GM04503 (cell line): ENCODE results near the gene INPP5E.

ENCODE experiments used
- DNase-seq: peaks from one replicate; pipeline ENCODE4 v3.0.0-alpha.2; 2012; ENCODE audit warnings: low read depth

INPP5E gene

DNA sequence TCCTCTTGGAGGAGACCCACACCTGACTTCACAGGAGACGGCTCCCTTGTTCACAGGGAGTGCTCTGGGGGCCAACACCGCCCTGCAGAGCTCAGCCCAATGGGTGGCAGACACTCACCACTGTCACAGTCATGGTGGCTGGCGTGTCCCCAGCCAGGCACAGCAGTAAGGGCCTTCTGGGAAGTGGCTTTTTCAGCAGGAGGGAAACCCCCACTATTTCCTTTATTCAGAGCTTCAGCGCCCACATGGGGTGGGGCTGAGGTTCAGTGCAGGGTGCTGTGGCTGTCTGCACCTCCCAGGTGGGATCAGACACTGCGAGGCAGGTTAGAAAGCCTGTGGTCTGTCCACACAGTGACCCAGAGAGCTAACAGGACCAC, 36.1 kb downstream of the INPP5E start:
- no peak for DNase-seq

DNA sequence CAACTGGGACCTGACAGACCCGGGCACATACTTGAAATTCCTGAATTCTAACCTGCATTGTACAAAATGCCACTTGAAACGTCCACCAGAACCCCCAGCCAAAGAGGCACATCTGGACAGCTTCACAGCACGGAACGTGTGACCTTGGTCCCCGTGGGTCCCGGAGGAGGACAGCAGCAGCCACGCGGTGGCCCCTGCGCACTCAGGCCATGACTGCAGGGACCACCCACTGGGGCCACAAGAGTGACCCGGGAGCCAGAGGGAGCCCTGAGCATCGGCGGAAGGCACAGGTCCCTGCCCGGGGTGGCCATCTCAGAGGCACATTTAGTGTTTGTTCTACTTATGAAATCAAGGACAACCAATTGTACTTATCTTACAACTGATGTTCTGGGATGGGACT, 37.6 kb downstream of the INPP5E start:
- DNase-seq = no peak

DNA sequence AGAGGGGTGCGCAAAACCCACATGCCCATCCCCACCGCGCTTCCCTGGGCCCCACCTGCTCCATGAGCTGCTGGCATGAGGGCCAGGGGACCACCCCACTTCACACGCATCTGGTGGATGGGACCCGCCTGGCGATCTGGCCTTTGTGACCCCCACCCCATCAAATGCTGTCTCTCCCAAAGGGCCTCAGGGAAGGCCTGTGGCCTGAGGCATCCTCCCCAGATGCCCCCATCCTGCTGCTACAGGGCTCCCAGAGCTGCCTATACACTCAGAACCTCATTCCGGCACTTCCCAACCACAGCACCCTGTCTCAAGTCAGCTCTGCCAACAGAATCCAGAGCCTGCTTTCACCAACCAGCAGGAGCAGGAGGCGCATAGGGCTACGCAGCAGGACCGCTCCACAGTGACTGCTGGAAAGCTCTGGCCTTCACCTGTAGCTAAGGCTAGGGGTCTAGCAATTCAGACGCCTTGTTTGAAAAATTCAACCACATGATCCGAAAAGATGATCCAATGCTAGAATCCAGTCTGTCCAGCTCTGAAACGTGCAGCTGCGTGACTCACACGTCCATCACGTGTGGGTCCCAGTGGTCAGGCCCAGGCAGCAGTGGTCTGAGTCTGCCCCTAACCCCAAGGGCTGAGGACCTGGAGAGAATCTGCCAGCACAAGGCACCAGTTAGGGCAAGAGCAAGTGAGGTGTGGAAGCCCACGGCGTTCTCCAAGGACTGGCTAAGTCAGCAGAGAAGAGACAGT, 38.3 kb downstream of the INPP5E start:
- DNase-seq = no peak

DNA sequence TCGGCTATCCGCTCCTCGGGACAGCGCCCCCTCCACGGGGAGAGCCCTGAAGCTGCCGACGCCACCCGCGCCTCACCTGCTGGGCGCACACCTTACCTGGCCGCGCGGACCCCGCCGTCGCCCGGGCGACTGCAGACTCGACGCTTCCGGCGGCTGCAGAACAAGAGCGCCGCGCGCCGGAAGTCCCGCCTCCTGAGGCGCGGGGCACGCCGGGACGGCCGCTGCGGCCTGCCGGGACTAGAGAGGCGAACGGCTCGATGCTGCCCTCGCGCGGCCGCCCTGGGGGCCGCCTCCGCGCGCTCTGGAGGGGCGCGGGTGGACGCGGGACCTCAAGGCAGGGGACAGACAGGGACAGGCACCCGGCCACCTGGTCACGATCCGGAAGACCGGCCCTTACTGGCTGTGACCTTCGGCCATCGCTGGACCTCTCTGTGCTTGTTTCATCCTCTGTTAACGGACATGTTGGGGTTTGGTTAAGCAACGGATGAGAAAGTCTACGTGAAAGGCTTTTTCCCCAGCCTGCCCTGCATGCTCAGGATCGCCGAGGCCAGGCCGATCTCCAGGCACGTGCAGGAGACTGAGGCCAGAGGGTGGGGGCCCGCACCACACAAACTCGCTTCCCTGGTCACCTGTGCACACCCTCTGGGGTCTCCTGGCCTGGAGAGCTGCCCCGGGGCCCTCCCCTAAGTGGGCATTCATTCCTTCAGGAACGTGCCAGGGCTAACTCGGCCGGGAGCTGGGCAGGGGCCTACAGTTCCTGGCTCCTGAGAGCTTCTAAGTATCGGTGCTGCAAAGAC, 39.4 kb downstream of the INPP5E start, which contains the start of gene SNAPC4:
Gene SNAPC4 (minus strand): TSS at position 133 of the 797 bp plus-strand sequence. CDS start 1,742 bp downstream, outside the sequence.
- no peak for DNase-seq

DNA sequence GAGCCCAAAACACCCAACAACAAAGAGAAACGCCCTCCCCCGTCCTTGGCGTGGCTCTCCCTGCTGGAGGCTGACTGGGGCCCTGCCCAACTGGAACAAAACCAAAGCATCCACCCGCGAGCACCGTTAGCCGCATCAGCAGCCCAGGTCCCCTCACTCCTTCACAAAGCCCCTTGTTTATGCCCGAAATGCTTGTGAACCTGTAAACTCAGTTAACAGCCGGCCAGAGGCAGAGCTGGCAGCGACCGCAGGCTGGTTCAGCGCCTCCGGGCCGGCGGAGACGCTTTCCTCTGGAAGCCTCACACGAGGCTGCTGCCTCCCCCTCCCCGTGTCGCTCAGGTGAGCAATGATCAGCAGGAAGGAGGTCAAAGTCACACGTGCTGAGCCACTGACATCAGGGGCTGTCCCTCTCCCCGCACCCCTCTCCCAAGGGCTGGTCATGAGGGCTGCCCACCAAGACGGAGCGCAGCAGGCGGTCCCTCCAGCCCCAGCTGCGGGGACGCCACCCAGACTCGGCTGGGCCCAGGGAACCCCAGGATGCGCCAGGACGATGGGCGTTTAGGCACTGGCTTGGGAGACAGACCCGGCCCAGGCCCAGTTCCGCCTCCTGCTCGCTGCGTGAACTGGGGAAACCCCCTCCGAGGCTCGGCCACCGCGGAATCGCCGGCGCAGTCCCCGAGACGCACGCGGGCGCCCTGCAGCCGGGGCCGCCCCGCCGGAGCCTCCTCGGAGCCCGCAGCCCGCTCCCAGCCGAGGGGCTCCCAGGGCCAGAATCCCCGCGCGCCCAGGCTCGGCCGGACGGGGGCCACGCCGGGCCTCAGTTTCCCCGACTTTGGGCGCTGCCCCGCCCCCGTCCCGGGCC, 40.2 kb downstream of the INPP5E start:
- DNase-seq = no peak

DNA sequence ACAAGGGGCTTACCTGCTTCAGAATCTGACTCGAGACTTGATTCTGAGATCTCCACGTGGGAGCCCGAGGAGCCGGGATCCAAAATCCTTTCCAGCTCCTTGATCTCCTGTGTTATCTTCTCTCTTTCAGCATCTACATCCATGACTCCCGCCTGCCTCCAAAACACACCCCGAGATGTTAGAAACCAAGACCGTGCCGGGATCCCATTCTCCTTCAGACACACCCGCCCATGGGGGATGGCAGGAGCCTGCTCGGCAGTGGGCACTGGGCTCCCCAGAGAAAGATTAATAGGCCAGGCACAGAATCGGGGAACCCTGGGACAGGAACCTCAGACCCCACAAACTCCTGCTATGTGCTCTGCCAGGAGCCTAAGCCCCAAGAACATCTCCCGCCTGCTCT, 41.4 kb downstream of the INPP5E start:
- DNase-seq = no peak

DNA sequence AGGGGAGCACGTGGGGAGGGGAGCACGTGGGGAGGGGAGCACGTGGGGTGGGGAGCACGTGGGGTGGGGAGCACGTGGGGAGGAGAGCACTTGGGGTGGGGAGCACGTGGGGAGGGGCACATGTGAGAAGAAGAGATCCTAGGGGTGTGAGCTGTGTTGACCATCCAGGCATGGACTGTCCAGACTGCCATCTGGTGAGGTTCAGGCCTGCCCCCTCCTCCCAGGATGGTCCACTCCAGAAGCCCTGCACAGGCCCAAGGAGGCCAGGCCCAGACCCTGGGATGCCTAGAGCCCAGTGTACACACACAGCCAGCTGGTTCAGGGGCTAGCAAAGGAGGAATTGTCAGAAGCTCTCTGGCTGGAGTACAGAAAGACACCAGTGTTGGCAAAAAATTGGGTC, 42.0 kb downstream of the INPP5E start:
- DNase-seq = no peak

DNA sequence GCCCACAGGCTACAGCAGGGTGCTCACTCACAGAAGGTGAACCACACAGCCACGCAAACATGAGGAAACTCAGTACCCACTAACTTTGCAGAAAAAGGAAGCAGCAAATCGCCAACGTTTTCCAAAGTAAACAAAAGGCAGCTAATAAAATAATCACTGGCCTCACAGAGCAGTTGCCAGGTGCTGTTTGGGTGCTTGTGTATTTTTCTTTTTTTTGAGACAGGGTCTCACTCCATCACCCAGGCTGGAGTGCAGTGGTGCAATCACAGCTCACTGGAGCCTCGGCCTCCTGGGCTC, 43.5 kb downstream of the INPP5E start:
- DNase-seq = no peak

DNA sequence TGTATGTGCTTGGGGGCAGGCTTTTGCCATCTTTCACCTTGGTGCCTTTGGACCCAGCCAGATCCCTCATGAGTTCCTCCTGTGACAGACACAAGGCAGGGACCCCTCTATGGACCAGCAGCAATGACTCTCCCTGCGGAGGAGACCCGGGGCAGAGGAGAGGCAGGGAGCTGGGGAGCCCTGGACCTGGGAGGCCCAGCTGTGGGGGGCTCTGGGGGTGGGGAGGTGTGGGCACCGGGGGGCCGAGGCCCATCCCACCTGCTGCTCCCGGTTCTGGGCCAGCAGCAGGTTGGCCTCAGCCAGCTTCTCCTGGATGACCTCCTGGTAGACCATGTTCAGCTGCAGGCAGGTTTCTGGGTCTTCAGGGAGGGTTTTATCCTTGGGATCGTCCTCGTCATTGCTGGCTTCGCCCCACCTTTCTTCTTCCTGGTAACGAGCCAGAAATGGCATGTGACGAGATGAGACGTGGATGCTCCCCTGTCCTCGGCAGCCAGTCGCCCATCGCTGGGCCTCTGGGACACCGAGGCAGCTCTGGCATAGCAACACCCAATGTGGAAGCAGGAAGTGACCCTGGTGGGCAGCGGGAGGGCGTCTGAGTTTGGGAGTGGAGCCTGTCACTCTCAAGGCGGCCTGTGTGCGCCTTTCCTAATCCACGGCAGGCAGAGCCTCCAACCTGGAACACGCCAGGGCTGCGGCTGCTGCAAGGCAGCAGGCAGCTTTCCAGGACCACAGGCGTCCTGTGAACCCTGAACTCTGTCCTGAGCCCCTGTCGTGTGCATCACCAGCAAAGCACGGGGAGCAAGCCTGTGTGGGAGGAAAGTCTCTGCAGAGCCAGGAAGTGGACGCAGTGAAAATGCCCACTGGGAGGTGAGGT, 44.1 kb downstream of the INPP5E start:
- DNase-seq = no peak

DNA sequence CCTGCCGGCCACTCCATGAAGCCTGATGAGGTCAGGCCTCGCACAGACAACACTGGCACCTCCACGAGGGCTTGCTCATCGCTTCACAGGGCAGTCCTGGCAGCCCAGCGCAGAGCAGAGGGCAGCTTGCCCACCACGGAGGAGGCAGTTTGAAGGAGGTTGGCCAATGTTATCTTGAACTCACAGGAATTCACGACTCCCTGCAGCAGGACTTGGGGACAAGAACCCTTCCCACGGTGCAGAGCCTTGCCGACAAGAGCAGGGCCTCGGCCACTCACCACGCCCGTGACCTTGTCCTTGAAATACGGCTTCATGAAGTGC, 44.7 kb downstream of the INPP5E start:
- no peak for DNase-seq

DNA sequence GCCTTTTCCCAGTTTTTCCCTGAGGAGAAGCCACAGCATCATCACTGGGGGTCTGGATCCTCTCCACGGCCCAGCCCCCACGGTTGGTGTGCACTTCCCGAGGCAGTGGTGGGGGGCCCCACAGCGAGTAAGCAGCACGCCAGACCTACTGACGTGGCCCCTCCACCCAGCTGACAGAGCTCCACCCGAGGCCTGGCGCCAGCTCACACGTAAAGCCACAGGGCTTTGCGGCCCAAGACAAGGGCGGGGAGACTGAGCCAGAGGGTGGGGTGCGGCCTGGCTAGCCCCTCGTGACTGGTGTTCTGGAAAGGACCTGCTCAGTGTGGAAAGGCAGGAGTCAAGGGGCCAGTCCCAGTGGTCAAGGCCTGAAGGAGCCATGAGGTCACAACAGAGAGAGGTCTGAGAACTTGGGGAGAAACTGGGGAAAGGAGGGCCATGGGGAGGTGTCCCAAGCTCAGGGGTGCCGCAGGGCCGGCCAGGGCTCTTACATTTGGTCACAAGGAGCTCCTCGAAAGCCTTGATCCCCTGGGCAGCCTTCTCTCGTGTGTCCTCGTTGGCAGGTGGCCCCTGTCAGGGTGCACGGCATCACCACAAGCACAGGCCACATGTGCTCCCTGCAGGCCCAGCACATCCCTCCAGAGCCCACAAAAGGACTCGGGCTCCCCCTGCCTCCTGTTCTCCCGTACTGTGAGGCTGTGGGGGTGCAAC, 45.2 kb downstream of the INPP5E start:
- DNase-seq = no peak

DNA sequence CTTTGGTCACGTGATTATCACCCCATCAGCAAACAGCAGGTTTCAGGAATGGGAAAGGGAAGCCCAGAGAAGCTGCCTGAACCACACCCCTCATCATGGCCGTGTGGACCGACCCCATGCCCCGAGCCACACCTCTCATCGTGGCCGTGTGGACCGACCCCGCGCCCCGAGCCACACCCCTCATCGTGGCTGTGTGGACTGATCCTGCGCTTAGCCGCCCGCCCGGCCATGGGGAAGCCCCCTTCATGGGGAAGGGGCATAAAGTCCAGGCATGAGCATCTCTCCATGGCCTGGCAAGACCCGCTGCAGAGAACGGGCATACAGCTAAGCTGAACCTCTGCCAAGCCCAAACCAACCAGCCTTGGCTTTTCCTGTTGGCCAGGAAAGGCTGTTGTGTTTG, 46.1 kb downstream of the INPP5E start:
- no peak for DNase-seq

DNA sequence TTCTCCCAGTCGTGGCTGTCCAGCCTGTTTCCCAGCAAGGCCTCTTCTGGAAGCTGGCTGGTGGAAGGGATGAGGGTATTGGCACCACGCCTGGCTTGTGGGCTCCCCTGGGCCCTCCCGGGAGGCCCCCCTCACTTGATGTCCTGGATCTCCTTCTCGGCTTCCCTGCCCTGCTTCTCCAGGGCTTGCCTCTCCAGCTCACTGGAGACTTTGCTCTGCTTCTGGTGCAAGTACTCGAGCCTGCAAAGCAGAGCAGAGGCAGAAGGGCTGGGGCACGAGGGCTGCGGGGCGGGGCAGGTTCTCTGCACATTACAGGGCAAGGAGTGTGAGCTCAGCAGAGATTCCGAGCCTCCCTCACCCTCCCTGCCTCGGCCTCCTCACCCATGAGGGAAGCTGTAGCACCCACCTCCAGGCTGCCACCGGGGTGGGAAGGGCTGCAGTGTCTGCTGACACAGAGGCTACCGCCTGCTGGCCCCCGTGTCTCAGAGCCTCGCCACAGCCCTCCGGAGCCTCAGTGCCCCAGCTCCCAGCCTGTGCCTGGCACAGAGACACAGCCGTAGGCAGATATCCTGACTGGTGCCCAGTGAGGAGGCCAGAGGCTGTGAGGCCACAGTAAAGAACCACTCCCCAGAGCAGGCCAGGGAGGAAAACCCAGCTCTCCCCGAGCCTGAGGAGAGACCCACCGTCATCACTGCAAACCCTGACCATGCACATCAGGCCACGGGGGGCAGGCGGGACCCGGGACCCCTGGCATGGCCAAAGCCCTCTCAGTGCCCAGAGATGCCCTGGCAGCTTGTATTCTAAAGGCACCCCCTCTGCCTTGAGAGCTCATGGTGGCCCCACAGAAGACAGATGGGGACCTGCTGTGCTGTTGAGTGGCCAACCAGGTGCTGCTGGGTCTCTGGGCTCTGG, 46.9 kb downstream of the INPP5E start:
- no peak for DNase-seq

DNA sequence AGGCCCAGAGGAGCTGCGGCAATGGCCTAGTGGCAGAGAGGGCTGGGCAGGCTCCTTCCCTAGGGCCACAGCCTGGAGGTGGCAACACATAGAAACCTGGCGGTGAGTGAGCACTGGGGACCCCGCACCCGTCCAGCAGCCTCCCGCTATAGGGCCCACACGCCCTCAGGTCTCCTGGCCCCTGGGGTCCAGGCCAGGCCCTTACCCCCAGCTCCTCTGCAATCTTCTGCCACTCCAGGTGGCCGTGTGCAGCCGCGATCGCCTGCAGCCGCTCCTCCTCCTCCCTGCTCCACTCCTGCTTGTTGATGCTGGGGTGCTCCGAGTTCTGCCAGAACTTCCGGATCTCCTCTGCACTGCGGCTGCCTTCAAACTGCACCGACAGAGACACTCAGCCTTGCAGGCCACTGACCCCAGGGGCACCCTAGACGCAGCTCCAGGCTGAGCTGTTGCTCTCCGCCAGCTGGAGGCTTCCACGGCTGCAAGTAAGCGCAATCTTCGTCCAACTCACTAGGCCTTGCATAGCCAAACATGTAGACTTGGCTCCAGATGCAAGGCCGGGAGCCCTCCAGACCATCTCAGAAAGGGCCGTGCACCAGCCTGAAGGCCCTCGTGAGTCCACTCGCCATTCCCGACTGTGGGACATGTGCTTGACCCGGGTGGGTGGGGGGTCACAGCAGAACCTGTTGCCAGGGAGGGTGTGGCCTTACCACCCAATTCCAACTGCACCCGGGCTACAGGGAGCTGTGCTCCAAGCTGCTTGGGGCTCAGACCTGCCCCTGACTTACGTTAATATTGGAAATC, 47.7 kb downstream of the INPP5E start:
- no peak for DNase-seq

DNA sequence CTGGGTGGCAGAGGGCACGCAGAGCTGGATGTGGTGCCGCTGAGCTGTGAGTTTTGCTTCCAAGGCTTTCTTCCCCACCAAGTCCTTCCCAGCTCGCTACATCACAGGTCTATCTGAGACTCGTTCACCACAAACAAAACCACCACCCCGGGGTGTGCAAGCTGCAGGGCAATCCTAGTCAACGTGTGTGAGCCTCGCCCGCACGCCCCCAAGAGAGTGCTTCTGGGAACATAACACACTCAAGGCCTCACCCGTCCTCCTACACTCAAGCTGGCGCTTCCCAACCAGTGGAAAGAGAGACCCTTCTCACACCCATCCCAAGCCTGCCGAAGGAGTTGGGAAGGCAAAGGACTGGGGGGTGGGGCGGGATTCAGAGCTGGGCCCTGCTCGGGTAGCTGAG, 50.2 kb downstream of the INPP5E start:
- DNase-seq = no peak

DNA sequence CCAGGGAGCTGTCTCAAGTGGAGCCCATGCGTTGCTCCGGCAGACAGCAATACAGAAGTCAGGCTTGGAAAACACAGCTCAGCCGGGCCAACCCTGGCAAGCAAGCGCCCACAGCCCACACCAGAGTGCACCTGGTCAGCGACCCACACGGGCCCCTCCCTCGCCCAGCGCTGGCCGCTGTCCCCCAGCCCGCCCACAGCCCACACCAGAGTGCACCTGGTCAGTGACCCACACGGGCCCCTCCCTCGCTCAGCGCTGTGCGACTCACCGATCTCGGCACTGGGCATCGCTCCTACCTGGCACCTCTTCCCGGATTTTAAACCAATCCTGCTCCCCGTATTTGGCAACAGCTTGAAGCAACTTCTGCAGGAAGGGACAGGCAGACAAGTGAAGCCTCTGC, 52.4 kb downstream of the INPP5E start:
- no peak for DNase-seq

DNA sequence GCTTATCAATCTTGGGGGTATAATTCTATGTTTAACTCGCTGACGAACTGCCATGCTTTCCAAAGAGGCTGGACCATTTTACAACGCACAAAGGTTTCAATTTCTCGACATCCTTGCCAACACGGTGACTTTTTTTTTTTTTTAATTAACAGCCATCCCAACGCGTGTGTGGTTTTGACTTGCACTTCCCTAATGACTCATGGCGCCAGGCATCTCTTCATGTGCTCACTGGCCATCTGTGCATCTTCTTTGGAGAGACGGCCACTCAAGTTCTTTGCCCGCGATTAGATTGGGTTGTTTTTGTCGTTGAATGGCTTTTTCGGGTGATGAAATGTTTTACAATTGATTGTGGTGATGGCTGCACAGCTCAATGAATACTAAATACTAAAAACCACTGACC, 53.6 kb downstream of the INPP5E start:
- DNase-seq = no peak

DNA sequence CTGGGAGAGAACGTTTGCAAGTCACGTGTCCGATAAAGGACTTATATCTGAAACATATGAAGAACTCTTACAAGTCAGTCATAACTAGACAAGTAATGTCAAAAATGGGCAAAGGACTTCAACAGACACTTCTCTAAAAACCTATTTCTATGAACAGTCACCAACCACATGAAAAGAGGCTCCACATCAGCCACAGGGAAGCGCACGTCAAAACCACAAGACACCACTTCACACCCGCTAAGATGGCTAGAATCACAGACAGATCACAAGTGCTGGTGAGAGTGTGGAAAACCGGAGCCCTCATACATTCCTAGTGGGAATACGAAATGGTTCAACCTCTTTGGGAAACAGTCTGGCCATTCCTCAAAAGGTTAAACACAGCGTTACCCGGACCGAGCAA, 54.6 kb downstream of the INPP5E start:
- DNase-seq = no peak

DNA sequence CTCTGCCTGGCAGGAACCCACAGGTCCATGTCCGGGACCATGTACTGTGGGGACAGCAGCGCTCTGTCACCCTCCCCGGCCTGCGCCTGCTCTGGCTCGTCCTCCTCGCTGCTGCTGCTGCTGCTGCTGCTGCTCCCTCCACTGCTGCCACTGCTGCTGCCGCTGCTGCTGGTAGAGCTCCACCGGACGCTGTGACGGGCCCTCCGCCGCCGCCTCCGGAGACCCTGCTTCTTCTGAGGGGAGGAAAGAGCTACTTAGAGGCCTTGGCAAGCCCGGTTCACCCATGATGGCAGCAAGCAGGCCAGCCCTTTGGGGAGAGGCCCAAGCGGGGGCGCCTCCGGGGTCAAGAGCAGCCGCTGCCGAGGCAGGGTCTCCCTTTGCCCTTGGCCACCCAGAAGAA, 56.2 kb downstream of the INPP5E start:
- DNase-seq = no peak
